WTC11 (cell line): ENCODE data around the gene RHEB. TPM values are rescaled to one million over a fixed set of nuclear protein-coding genes. Genes with fewer than 3 reads are reported as not detected.
A peak's percentile ranks its signal among the peaks of the same experiment; 100 is the strongest.

ENCODE experiments used
- ATAC-seq: fragments of 200-7000 bp; cut with Tn5 transposase; 2 replicates; pipeline ENCODE4 v1.10.0; 2021; ENCODE audit warnings: mild to moderate bottlenecking, moderate library complexity
- CTCF ChIA-PET: fragments of 300-600 bp; sonication (Branson Sonifier 250); formaldehyde crosslinking; loops from one replicate; lab custom pipeline; 2021; ENCODE audit warnings: antibody characterized with exemption; lab: Charles Lee
- POLR2A ChIA-PET: fragments of 350-600 bp; sonication (Branson Sonifier 250); formaldehyde crosslinking; loops from one replicate; lab custom pipeline; 2021; ENCODE audit warnings: antibody characterized with exemption; lab: Charles Lee
- DNase-seq: peaks from one replicate; pipeline ENCODE4 v3.0.0; 2021; ENCODE audit warnings: low spot score
- H3K27ac Mint-ChIP-seq: 2 replicates; pipeline ENCODE4 v1.8.0; 2021; ENCODE audit warnings: mixed read lengths
- H3K27me3 Mint-ChIP-seq: 2 replicates; pipeline ENCODE4 v1.8.0; 2021; ENCODE audit warnings: low read depth, mild to moderate bottlenecking, moderate library complexity, mixed read lengths
- H3K36me3 Mint-ChIP-seq: 2 replicates; pipeline ENCODE4 v1.8.0; 2021; ENCODE audit warnings: mixed read lengths
- H3K4me1 Mint-ChIP-seq: 2 replicates; pipeline ENCODE4 v1.8.0; 2022; ENCODE audit warnings: mixed read lengths
- H3K4me3 Mint-ChIP-seq: 2 replicates; pipeline ENCODE4 v1.8.0; 2021; ENCODE audit warnings: mild to moderate bottlenecking, moderate library complexity, mixed read lengths
- H3K9me3 Mint-ChIP-seq: 2 replicates; pipeline ENCODE4 v1.8.0; 2021; ENCODE audit warnings: mixed read lengths
- AR ChIP-seq: fragments of 250-450 bp; sonication (Bioruptor Pico); IDR thresholded peaks from 2 replicates; pipeline ENCODE4 v1.9.0; 2021; ENCODE audit warnings: mild to moderate bottlenecking
- ATF1 ChIP-seq: sonication (generic); formaldehyde crosslinking; IDR thresholded peaks from 2 replicates; pipeline ENCODE4 v1.8.1; 2023; ENCODE audit warnings: mild to moderate bottlenecking, moderate library complexity, missing genetic modification reagents
- ATF3 ChIP-seq: sonication (generic); formaldehyde crosslinking; conservative IDR thresholded peaks from 2 replicates; pipeline ENCODE4 v1.8.1; 2022; ENCODE audit warnings: mild to moderate bottlenecking, missing genetic modification reagents
- ESRRA ChIP-seq: sonication (generic); formaldehyde crosslinking; IDR thresholded peaks from 2 replicates; pipeline ENCODE4 v1.8.1; 2022; ENCODE audit warnings: mild to moderate bottlenecking, missing genetic modification reagents, borderline replicate concordance
- FOXP1 ChIP-seq: sonication (generic); formaldehyde crosslinking; IDR thresholded peaks from 2 replicates; pipeline ENCODE4 v1.8.0; 2022; ENCODE audit warnings: missing genetic modification reagents, mild to moderate bottlenecking, moderate library complexity, borderline replicate concordance
- JAZF1 ChIP-seq: fragments of 250-450 bp; sonication (Bioruptor Pico); IDR thresholded peaks from 2 replicates; pipeline ENCODE4 v1.9.0; 2021; ENCODE audit warnings: moderate library complexity, mild to moderate bottlenecking, inconsistent platforms
- JUN ChIP-seq: sonication (generic); formaldehyde crosslinking; IDR thresholded peaks from 2 replicates; pipeline ENCODE4 v1.8.0; 2023; ENCODE audit warnings: mild to moderate bottlenecking, missing genetic modification reagents
- MXD4 ChIP-seq: fragments of 250-450 bp; sonication (Bioruptor Pico); IDR thresholded peaks from 2 replicates; pipeline ENCODE4 v1.8.0; 2021; ENCODE audit warnings: mild to moderate bottlenecking, moderate library complexity, borderline replicate concordance
- NR3C1 ChIP-seq: sonication (generic); formaldehyde crosslinking; conservative IDR thresholded peaks from 2 replicates; pipeline ENCODE4 v1.8.1; 2023; ENCODE audit warnings: low read depth, mild to moderate bottlenecking, missing genetic modification reagents
- PREB ChIP-seq: sonication (generic); formaldehyde crosslinking; IDR thresholded peaks from 2 replicates; pipeline ENCODE4 v1.8.1; 2022; ENCODE audit warnings: mild to moderate bottlenecking, missing genetic modification reagents, moderate library complexity, borderline replicate concordance
- RELA ChIP-seq: sonication (generic); formaldehyde crosslinking; IDR thresholded peaks from 2 replicates; pipeline ENCODE4 v1.8.1; 2022; ENCODE audit warnings: missing genetic modification reagents, mild to moderate bottlenecking, borderline replicate concordance
- SMAD4 ChIP-seq: sonication (generic); formaldehyde crosslinking; IDR thresholded peaks from 2 replicates; pipeline ENCODE4 v1.8.0; 2022; ENCODE audit warnings: mild to moderate bottlenecking, missing genetic modification reagents
- ZNF121 ChIP-seq: sonication (generic); formaldehyde crosslinking; IDR thresholded peaks from 2 replicates; pipeline ENCODE4 v1.8.0; 2023; ENCODE audit warnings: missing genetic modification reagents
- ZNF138 ChIP-seq: sonication (generic); formaldehyde crosslinking; conservative IDR thresholded peaks from 2 replicates; pipeline ENCODE4 v1.8.1; 2022; ENCODE audit warnings: mild to moderate bottlenecking, moderate library complexity, missing genetic modification reagents
- ZNF232 ChIP-seq: sonication (generic); formaldehyde crosslinking; IDR thresholded peaks from 2 replicates; pipeline ENCODE4 v1.8.0; 2022; ENCODE audit warnings: mild to moderate bottlenecking, missing genetic modification reagents
- ZNF281 ChIP-seq: sonication (generic); formaldehyde crosslinking; IDR thresholded peaks from 2 replicates; pipeline ENCODE4 v1.8.0; 2023; ENCODE audit warnings: mild to moderate bottlenecking, missing genetic modification reagents
- total RNA-seq: library from RNA; stranded (reverse); gene quantifications from 3 replicates; pipeline ENCODE4 v1.2.3, GENCODE V29; 2021

RHEB gene
- total RNA-seq, 1 experiment from 2014 or later: 133 TPM

- H3K9me3 Mint-ChIP-seq: peaks cover 18% of the 10 kb centered on the region
- ATAC-seq: no peak
- TF ChIP-seq ZNF138 (CRISPR knock-in tag) (no peak), FOXP1 (CRISPR knock-in tag) (0 out of 2 replicates have a peak, but pooled peaks have one; percentile 26)
- no peak for DNase-seq
- CTCF ChIA-PET: no interaction called here
- H3K27me3 Mint-ChIP-seq: no peaks in the 10 kb centered on the region
- H3K27ac Mint-ChIP-seq: peak overlapping the region; percentile 88
- H3K36me3 Mint-ChIP-seq: peaks cover 76% of the 10 kb centered on the region
- POLR2A ChIA-PET: no interaction called here
- peaks cover 62% of the 10 kb centered on the region for H3K4me1 Mint-ChIP-seq
- no peak overlapping the region for H3K4me3 Mint-ChIP-seq
These were observed 51.3 kb downstream of the RHEB start for GRCh38 chr7:151468217-151469018.

GRCh38 chr7:151465169-151465568 lies 54.5 kb downstream of the RHEB start:
- DNase-seq (no peak), ATAC-seq (no peak)
- H3K9me3 Mint-ChIP-seq: peaks cover 29% of the 10 kb centered on the region
- no peak overlapping the region for H3K4me3 Mint-ChIP-seq
- TF ChIP-seq ZNF138 (CRISPR knock-in tag) (no peak), ESRRA (CRISPR knock-in tag) (no peak), JAZF1 (CRISPR knock-in tag) (no peak), JUN (no peak), SMAD4 (CRISPR knock-in tag) (no peak), ATF1 (no peak), MXD4 (CRISPR knock-in tag) (no peak), ZNF232 (CRISPR knock-in tag) (no peak), AR (CRISPR knock-in tag) (no peak), PREB (CRISPR knock-in tag) (no peak), ZNF281 (CRISPR knock-in tag) (no peak), ATF3 (CRISPR knock-in tag) (no peak), RELA (no peak), ZNF121 (no peak), NR3C1 (CRISPR knock-in tag) (no peak)
- no peaks in the 10 kb centered on the region for H3K27me3 Mint-ChIP-seq
- ChIA-PET CTCF (no interaction called here), POLR2A (interaction anchor here (0.7 kb wide), 1 partner anchor 13 kb away, joined by 3 read pairs; no protein-coding TSS in a partner anchor)
- H3K27ac Mint-ChIP-seq: peak overlapping the region; percentile 73; the same call in 1 of the 2 replicates
- peaks cover 57% of the 10 kb centered on the region for H3K4me1 Mint-ChIP-seq
- peaks cover 81% of the 10 kb centered on the region for H3K36me3 Mint-ChIP-seq
